ENCODE measurements around the gene EPGN.

EPGN gene, protein sequence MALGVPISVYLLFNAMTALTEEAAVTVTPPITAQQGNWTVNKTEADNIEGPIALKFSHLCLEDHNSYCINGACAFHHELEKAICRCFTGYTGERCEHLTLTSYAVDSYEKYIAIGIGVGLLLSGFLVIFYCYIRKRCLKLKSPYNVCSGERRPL

DNA sequence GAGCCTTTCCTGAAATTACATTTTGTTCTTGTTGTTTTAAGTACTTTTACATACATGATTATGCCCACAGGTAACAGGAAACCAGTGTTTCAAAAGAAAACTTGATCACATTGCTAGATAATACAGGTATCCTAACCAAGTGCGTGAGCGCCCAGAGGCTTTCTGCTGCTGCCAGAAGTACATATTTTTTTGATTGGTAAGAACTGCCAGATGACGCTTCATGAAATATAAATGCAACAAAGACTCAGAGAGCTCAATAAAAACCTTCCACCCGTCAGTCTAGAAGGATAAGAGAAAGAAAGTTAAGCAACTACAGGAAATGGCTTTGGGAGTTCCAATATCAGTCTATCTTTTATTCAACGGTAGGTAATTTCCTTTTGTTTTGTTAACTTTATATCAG lies at the start of gene EPGN:
TSS of gene EPGN (plus strand) at position 256 of the 400 bp plus-strand sequence. CDS start at position 320, 64 bp downstream.
- DNase-seq: no peak

DNA sequence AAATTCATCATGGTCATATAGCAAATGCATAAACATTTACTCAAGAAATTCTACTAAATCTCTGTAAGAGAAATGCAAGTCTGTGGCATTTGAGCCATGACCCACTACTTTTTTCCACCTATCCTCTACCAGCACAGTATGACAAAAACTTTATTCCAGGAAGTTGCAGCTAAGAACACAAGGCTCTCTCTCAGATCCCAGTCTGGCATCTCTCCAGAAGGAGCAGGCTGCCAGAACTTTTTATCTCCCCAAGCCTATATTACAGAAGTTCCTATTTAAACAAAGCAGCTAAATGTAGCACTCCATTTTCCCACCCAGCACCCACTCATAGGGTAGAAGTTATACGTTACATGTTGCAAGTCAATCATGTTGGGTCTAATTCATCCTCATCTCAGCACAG lies 49.3 kb upstream of the EPGN start:
- DNase-seq: no peak

DNA sequence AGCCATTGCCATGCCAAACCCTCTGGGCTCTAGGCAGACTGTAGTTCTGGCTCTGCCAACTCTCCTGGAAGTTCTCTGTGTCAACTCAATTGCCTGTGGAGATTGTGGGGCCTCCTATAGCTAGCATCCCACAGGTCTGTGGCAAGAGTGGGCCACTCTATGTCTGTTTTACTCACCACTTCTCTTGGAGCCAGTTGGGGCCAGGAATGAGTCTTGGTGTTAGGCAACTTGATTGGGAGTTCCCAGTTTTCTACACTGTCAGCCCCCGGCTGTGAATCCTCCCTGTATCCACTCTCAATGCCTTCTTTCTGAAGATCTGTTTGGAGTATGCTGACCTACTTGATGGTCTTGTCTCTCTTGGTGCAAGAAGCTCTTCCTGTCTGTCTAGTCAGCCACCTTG lies 48.2 kb upstream of the EPGN start:
- no peak for DNase-seq

DNA sequence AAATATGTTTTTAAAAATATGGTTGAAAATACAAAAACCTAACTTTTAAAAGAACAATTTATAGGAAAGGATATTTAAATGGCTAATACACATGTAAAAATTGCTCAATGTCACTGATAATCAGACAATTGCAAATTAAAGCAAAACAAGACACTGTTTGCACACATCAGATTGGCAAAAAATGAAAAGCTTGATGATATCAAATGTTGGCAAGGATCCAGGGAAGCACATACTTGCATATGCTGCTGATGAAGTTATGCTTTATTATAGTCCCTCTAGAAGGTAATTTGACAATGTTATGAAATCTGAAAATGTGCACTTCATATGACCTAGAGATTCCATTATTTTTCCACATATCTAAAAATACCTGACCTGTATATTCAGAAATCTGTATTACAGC lies 45.7 kb upstream of the EPGN start:
- no peak for DNase-seq

DNA sequence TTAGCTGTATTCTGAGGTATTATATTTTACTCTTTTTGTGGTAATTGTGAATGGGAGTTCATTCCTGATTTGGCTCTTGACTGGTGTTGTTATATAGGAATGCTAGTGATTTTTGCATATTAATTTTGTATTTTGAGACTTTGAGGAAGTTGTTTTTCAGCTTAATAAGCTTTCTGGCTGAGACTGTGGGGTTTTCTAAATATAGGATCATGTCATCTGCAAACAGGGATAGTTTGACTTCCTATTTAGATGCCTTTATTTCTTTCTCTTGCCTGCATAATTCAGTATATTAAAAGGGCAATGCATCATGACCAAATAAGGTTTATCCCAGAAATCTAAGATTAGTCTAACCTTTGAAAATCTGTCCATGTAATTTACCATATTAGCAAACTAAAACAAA lies 44.7 kb upstream of the EPGN start:
- no peak for DNase-seq

DNA sequence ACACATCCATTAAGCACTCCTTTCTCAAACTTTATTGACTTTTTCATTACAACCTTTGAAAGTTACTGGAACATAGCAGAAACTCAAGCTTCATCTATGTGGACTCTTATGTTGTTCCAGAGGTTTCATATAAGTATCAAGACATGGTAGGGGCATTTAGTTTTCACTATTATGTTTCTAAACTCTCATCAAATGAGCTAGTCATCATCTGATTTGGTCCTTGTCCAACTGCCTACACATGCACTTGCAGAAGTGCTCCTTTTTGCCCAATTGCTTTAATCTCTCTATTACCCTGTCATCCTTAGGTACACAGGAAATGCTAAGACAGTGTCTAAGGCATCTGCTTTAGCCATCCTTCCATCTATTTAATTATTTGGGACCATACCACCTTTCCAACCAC lies 42.2 kb upstream of the EPGN start:
- DNase-seq: no peak

DNA sequence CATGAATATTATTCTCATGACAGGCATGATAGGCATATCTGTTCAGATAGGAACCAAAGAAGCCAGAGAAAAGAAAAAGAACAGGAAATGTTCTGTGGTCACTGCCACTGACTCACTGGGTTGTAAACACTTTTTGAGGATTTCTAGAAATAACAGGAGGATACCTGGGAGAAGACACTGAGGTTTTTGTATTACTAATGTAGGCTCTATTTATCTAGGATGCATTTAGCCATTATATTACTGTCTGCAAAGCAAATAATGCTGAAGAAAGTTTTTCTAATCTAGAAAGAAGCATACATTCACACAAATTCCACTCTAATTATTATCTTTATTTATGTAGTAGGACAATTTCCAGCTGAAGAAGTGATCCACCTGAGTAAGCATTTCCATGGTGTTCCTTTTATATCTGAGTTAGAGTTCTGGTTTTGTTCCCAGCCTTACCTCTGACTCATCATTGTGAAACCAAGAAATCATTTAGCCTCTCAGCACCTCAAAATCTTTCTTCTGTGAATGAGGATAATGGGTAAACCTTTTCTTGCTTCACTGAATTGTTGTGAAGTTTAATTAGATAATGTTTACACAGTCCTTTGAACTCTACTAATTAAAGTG lies 40.2 kb upstream of the EPGN start:
- no peak for DNase-seq

DNA sequence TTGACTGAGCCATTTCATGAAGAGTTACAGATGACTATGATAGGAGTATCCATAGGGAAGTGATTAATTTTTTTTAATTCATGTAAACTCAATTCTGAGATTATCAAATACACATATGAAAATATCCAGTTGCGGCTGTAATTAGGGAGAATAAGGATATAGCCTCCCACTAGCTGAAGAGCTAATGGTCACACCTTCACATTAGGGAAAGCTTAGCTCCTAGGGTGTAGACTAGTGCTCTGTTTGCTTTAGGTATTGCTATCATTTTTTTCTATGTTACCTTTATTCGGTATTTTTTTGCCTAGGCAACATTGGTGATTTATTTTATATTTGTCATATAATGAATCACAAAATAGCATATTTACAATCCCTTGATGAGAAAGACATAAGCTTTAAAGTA lies 39.6 kb upstream of the EPGN start:
- DNase-seq: no peak

DNA sequence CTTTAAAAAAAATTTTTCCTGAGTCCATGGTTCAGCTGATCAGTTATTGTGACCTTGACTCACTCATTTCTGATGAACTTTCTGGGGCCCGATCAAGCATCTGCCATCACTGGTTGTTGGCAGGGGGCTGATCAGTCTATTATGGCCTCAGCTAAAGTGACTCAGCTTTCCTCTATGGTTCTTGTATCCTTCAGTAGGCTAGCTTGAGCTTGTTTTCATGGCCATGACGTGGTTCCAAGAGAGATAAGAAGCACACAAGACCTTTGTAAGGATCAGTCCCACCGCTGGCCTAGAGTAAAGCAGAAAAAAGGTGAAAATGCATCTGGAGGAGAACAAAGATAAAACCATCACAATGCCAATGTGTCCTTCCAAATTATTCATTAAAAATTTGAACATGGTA lies 29.8 kb upstream of the EPGN start:
- DNase-seq: no peak

DNA sequence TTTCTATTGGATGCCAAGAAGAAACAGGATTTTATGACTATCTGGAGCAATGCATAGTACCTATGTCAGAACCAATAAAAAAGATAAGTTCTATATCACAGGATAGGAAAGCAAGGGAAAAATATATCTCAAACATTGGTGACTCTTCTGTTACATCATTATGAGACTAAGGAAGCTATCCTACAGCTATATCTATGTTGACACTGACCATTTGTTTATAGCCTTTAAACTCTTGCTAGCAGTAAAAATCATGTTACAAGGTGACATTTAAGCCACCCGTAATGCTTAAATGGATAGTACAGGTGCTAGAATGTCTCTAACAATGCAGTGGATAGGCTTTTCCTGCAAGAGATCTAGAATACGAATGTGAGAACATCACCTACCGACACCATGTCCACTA lies 28.6 kb upstream of the EPGN start:
- no peak for DNase-seq

DNA sequence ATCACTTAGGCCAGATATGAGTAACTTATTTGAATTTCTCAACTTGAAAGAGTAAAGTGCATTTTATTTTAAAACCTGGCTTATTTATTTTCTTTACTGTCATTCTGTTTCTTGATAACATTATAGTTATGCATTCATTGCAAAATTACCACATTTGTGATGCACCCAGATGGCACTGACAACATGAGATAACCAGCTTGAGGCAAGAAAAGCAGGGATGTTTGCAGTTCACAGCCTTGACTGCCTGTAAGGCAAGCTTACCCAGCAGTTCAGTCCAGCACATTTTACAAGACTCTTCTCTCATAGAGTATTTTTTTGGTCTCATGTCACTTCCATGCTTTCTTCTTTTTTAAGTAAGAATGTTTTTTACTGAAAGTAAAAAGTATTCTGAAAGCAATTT lies 25.3 kb upstream of the EPGN start:
- no peak for DNase-seq

DNA sequence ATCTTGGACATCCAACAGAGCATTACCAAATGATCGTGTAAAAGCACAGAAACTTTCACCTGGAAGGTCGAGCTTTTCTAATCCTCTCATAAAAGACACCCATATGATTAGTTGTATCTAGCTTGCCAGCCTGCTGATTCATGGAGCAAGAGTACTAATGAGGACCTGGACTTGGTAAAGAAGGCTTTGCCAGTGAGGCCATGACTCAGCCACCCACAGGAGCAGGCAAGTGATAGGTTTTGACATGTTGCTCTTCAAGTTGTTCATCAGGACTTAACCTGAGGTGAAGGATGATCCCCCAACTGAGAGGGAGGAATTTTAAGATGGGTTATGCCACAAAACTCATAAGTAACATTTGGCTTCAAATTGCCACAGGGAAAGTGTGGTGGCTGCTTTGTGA lies 24.7 kb upstream of the EPGN start:
- no peak for DNase-seq

DNA sequence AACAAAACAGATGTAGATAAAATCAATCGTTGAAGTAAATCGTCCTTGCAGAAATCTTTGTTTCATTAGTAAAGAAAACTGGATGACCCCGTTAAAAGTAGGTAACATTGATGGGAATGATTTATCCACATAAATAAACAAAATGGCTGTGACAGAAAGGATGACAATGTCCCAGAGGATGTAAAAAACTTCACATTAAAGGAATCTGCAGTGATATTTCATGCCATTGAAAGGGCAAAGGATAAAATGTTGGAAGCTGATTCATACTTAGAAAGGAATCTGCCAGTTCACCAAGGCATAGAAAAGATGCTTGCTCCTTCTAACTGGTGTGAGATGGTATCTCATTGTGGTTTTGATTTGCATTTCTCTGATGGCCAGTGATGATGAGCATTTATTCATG lies 24.2 kb upstream of the EPGN start:
- DNase-seq: no peak

DNA sequence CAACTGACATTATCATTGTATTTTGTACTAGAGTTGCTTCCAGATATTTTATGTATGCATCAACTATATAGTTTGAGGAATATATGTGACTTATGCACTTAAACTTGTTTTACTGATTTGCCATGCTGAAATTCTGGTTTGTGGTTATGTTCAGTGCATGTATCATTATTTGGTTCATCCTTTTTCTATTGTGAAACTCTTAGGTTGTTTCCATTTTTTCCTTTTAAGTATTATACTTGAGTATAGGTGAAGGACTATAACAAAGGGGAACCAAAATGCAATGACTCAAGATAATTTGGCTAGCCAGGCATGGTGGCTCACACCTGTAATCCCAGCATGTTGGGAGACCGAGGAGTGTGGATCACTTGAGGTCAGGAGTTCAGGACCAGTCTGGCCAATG lies 21.1 kb upstream of the EPGN start:
- no peak for DNase-seq

DNA sequence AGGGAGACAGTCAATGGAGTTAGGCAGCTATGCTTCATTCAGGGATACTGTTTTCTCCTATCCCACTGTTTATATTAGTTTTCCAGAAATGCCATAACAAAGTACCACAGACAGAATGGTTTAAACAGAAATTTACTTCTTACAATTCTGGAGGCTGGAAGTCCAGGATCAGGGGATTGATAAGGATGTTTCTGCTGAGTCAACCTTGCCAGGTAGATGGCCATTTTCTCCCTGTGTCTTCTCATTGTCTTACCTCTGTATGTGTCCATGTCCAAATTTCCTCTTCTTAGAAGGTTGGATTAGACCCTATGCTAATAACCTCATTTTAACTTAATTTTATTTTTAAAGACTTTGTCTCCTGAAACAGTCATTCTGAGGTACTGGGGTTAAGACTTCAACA lies 20.5 kb upstream of the EPGN start:
- no peak for DNase-seq

DNA sequence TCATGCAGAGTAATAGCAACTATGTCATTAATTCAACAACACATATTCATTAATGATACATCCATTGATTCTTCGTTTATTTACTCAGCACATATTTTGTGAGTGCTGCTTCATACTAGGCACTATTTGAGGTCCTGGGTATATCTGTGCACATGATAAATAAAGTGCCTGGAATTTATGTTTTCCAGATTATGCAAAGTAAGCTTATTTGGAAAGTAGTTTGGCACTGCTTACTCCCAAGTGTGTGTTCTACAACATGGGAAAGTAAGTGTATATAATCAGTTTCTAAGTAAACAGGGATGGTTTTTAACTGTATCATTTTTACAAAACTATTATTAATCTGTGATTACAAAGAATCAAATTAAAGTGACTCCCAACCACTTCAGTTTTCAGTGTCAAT lies 16.8 kb upstream of the EPGN start:
- no peak for DNase-seq

DNA sequence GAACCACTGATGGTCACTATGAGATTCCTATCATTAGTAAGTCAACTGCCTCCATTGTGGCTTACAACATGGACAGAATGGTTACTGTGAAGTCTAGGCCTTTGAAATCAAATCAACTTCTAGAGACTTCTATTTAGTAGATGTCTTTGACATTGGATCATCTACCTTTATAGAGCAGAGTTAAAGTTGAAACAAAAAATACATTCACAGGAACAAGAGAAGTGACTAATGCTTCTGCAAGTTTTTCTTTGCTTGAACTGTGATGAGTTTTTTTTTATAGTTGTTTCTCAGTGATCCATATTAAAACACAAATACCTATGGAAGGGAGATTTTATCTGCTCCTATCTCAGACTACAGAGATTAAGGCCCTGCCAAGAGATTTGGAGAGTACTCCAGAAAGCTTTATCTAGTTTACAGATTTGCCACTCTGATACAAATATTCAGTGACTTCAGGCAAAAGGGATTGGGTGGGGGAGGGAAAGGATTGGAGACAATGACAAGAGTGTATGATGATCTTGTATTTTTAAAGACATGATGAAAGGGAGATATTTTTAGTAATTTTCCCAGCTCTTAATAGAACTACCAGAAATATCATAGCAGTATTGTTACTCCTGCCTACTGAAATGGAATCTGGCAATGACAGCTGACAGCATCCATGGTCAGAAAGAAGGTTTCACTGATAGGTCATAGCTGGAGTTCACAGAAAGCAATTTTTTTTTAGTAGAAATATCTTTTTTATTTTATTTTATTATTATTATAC lies 16.0 kb upstream of the EPGN start:
- DNase-seq: no peak

DNA sequence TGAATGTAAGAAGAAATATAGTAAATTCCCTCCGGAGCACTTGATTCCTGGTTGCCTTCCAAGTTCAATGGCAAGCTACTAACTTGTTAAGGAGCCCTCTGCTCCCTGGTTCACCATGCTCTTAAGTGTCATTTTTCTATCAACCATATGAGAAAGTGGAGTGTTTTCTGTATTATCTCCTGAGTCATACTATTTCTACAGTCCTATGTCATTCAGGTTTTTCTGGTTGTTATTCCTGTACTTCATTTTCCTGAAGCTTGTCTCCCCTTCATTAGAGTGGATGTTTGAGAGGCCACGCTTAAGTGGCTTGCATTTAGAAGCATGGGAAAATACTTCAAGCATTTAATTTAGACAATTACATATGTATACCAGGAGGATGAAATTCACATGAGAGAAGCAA lies 14.7 kb upstream of the EPGN start:
- DNase-seq: peak; percentile 94

DNA sequence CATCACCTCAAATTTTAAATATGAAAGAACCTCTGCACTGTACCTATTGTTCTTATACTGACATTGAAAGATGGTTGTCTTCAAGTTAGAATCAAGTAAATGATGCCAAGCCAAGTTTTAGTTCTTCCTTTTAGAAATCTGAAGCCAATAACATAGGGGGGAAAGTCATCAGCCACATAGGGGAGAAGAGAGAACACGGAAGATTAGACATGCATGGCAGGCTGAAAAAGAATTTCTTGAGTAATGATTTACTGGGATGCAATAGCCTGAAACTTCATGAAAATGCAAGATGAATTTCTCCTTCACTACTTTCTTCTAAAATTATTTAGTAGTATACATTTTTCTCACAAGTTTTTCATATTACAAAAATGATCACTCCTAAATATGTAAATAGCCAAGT lies 13.6 kb upstream of the EPGN start:
- no peak for DNase-seq

DNA sequence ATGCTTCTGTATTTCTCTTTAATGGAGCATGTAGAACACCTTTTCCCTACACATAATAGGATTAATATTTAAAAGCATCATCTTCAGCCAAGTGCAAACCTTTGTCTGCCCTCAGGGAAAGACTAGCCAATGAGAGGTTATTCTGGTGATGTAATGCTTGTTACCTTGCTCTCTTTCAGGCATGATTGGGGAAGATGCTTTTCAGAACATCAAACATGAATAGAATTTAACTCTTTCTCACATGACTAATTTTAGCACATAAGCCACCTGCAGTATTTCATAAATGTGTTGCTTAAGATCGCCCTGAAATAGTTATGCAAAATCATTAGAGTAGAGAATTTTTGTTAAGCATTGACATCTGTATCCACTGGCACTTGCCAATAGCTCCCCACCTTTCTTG lies 10.7 kb upstream of the EPGN start:
- no peak for DNase-seq

DNA sequence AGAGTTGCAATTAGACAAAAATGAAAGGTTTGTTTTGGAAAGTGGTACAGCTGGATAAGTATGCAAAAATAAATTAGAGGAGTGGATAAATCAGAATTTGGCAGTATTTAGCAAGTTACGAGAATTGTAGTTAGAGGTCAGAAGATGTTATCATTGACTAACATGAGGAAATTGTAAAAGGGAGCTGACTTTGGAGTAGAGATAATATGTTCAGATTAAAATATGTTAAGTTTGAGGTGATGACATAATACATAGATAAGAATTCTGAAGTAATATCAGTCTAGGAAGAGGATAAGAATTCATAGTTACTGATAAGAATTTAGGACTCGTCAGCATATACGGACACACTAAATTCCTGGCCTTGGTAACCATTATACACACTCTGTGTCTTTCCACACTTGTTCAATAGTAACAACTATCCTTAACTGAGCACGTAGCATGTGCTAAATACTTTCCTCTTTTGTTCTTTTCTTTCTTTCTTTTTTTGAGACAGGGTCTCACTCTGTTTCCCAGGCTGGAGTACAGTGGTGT lies 4.1 kb upstream of the EPGN start:
- no peak for DNase-seq

DNA sequence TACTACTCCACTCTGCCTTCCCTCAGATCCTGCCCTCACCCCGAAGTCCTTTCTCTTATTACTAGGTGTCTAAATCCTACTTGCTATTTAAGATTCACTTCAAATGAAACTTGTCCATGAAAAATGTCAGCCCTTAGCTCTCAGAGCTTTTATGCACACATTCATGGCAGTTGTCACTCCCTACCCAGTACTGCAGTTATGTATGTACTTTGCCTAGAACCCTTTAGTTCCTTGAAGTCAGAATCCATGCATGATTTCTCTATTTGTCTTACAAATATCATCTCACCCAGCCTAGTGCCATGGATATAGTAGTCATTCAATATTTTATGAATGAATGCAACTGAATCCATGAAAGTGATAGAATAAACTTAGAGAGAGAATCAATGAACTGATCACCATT lies 3.3 kb upstream of the EPGN start:
- no peak for DNase-seq

DNA sequence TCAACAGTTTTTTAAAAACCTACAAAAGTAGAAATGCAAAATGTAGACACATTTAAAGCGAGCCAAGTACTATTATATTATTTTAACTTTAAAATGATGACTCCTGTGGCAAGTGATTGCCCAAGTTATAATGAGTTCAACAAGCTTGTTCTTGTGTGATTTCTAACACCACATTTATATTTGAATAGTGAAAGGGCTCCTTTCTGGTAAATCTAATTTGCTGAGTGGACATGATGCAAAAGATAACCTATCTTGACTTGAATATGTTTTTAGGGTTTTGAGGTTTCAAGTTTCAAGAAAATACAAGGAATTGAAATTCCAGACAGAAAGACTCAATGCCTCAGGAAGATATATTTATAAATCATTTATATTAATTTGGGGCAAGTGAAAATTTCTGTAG lies 1.1 kb upstream of the EPGN start:
- no peak for DNase-seq

DNA sequence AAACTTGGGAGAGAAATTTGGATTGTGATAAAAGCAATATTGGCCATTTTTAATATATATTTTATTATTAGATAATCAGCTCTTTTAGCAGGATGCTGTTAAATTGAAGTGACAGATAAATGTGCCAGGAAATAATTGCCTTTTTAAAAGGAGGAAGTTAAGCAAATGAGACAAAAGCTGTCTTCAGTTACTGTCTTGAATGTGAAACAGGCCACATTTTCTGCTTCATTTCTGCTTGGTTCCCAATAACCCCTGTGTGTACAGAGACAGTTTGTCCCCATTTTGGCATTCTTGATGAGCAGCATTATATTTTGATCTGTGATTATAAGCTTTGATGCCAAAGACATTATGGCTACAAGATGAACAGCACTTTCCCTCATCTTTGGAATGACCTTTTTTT lies 953 bp downstream of the EPGN start:
- no peak for DNase-seq
